GM11168 (cell line): ENCODE measurements around the gene SERTM2.
"Not testable (repeated sequence)": the region's sequence is repeated elsewhere in the genome, so short reads cannot be mapped to it uniquely, and the experiment has no call there.

Source experiments
- in situ Hi-C: fragments of 300-500 bp; cut with MboI; formaldehyde crosslinking; loops from one replicate; pipeline ENCODE4 v1.12.0; 2022; ENCODE audit warnings: low sequenced_read_pairs; ENCODE audit not compliant: unreplicated experiment

The SERTM2 gene

DNA sequence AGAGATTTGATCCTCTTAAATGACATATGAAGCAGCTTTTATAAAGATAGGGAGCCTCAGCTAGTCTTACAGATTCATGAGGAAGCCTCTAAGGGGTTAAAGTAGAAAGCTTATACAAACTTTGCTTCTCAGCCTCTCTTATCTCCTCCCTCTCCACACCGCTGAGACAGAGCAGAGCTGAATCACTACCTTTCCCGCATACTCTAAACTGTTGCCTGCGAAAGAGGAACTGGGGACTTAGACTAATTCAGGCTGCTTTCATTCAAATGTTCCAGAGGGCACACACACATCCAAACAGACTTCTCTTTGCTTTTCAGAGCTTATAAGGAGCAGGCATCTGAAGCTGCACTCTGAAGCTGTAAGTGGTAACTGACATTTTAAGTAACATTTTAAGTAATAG, at the start of gene SERTM2:
TSS of gene SERTM2 (plus strand) at position 169 of the 400 bp plus-strand sequence. CDS start 7,213 bp downstream, outside the sequence.
- in situ Hi-C loops = no loop called here

DNA sequence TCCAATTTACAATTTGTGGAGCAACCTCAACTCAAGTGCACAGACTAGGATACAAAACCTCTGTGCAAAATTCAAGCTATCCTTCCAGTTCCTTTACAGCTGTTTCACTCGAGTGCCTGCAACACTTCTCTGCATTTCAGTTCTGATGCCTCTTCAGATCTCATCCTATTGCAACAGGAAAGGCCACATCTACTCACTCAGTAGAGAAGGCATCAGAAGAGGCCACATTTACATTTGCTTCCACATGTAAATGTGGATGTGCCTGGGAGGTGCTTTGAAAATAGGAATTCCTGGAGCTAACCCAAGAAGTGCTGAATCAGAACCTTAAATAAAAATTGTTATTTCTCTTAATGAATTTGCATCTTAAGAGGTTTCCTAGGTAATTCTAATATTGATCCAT, 45.8 kb upstream of the SERTM2 start:
- in situ Hi-C loops = no loop called here

DNA sequence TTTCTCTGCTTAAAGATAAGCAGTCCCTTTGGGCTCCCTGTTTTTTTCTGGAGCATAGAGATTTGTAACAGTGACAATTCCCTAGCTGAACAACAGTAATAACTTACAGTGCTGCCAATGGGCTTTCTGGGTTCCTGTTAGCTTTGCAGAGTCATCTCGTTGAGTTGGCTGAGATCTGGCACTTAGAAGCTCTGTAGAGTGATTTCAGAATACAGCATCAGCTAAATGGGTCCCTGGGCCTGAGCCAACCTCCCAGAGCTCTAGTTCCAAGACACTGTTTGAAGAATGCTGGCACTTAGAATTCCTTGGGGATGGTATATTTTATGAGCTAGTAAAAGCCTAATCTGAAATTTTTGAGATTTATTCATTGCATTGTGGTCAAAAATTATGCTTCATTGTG, 43.5 kb upstream of the SERTM2 start:
- in situ Hi-C loops = no loop called here

DNA sequence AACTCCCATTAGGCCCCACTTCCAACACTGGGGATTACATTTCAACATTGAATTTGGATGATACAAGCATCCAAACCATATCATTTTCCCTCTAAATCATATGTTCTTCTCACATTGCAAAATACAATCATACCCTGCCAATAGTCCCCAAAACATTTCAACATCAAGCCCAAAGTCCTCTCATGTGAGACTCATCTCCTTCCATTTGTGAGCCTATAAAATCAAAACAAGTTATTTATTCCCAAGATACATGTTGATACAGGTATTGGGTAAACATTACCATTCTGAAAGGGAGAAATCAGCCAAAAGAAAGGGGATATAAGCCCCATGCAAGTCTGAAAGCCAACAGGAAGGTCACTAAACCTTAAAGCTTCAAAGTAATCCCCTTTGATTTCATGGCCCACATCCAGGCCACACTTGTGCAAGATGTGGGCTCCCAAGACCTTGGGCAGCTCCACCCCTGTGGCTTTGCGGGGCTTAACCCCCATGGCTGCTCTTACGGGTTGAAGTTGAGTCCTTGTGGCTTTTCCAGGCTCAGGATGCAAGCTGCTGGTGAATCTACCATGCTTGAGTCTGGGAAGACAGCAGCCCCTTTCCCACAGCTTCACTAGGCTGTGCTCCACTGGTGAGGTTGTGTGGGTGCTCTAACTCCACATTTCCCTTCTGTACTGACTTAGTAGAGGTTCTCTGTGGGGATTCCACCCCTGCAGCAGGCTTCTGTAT, 40.6 kb upstream of the SERTM2 start:
- in situ Hi-C loops = no loop called here

DNA sequence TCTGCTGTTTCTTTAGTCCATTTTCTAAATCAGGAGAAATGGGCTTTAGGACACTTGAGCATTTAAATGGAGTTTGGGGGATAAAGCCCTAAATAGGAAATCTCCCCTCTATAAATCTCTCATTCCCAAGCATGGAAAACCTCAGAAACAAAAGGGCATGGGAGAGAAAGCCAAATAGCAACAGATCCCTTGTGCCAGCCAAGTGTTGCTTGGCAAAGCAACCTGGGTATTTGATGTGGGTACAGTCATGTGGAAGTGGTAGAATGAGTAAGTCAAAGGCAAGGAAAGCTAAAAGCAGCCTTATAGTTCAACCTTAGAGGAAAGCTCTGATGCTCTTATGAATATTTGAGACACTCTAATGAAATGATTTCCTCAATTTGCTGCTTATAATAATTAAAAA, 29.5 kb upstream of the SERTM2 start:
- in situ Hi-C loops = no loop called here

DNA sequence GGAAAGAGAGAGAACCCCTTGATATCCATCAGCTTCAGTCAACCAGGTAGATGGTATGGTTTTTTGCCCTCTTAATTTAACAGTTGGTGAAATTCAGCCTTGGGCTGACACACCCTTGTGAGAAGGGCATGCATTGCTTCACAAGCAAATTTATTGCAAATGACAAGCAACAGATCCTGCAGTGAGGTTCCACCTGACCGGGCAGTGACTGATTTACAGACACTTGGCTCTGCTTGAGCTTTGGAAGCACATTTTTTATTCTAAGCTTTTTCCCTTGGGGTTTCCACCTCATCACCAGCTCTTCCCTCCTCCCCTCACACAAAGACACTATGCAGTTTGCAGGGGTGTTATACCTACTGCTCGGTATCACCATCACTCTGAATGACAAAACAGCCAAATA, 28.3 kb upstream of the SERTM2 start:
- in situ Hi-C loops = no loop called here

DNA sequence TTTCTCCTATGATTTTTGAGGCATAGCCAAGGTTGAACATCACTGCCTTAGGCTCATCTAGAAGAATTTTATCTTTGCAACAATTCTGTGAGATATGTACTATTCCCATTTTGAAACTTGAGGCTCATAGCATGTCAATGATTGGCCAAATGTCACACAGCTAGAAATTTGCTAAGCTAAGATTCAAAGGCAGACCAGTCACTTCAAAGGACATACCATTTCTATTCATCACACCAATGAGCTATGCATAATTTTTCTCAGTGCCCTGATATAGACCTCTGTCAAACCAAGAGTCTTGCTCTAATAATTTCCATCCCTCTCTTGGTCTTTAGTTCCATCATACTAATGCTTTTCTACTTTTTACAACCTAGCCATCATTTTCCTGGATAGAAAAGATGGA, 27.6 kb upstream of the SERTM2 start:
- in situ Hi-C loops = no loop called here

DNA sequence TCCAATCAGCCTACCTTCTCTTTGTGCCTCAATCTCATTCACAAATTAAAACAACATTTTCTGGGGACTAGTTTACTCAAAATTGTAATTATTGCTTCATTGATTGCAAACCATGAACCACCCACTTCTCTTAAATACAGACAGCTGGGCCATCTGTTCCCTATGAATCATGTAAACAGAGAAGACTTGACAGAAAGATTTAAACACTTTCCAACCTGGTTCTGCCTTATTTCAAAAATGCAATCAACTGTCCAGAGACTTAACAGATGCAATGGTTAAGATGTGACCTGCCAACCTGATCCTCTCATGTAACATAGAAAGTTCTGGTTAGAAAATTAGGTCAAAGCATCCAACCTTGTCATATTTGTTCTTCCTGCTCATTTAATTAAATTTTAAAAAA, 20.8 kb upstream of the SERTM2 start:
- in situ Hi-C loops = no loop called here

DNA sequence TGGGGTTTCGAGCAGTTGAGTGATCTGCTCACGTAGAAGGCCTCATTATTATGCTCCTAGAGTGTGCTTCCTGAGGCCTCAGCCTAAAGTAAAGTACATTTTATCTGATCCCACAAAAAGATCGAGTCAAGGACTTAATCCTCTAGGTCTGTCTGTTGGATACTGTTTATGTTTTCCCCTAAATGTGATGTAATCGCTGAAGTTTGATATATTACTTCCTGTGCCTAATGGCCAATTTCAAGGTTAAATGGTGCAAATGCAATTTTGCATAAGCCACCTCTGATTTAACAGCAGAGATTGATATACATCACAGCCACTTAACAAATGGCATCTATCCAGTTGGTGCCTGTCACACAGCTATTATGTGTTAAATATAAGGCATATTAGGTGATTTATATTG, 19.4 kb upstream of the SERTM2 start:
- in situ Hi-C loops = no loop called here

DNA sequence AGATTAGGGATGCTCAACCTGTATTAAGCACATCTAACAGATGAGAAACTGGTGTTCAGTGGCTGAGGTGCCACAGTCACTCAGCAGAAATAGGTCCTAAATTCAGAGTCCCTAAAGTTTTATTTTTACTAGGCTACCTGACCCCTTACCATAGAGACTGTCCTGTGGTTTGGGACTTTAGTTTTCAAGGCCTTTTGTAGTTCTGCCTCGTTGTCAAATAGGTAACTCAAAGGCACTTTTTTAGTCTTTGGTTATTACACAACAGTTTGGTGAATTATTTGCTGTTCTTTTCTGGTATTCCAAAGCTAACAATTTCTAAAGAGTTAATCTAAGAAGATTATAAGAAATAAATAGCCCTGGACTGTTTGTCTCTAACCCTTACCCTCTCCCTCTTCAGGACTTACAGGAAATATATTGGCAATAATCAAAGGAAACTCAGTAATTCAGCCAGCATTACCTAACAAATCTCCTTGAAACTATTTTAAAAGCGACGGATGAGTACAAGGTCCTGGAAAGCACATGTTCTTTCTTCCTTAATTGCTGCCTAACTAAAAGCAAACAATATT, 12.8 kb upstream of the SERTM2 start:
- in situ Hi-C loops = no loop called here

DNA sequence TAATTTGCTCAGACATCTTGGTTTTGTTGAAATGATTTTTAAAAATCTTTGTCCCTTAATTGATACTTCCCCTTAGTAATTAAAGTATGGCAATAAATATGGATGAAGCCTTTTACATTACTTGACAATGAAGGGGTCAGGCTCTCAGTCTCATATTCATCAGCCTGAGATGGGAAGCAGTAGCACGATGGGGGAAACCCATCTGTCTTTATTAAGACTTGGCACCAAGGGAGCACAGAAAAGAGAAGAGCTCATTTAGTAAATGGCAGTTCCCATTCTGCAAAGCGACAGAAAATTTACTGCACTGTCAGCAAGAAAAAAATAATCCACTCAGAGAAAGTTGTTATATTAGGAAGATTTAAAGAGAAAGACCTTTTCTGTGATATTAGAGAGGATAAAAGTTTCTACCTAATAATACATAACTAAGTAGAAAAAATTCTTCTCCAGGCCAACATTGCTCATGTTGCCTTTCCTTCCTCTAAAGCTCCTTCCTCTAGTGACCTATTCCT, 7.9 kb upstream of the SERTM2 start:
- in situ Hi-C loops = no loop called here

DNA sequence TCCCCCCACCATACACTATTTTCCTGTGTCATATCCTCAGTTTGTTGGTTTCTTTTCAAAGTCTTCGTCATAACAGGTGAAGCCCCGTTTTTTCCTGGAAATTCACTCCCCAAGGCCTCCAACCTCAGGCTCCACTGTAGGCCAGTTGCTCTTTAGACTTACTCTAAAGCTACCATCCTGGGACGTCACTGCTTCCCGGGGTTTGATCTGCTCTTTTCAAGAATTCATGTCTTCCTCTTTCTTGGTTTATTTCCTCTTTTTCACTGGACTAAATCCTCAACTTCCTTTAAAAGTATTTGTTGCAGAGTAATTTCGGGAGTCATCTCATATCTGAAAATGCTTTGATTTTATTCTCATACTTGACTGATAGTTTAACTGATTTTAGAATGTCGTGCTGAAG, 6.5 kb upstream of the SERTM2 start:
- in situ Hi-C loops = no loop called here

DNA sequence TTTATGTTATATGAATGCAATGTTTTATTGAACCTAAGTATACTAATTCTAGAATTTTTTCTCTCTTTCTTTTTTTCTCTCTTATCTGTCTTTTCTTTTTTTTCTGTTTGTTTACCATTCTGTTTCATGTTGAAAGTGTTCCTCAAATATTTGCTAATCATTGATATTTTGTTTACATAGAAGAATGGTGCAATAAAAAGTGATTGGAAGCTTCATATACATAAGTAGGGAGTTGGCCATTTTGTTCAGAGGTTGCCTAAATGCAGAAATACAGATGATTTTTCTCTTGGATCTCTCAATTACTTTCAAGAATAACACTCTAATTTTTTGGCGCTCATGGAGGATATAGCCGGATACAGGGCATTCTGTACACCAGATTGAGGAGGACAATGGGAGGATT, 5.7 kb upstream of the SERTM2 start:
- in situ Hi-C loops = no loop called here

DNA sequence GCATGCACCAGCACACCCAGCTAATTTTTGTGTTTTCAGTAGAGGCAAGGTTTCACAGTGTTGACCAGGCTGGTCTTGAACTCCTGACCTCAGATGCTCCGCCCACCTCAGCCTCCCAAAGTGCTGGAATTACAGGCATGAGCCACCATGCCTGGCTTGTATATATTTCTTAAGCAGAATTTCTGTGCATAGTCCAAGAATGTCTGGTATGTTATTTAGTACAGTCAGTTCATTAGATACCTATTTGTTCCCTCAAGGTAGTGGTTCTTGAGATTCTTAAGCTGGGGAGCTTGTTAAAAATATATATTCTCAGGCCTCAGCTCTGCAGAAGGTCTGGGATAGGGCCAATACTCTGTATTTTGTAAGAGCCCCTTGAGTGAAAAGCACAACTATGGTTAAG, 4.6 kb upstream of the SERTM2 start:
- in situ Hi-C loops = no loop called here

DNA sequence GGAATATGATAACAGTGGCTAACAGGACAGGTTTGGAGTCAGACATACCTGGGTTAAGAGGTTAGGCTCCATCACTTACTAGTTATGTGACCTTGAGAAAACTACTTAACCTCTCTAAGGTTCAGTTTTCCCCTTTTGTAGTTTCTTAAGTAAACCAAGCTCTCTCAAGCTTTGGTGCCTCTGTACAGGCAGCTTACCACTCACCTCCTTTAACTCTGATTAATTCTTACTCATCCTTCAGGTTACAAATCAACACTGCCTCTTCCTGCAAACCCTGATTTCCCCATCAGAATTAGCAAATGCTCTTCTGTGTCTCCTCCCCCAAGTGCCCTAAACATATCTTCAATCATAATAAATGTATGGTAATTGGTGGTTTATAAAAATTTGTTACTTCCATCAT, 3.5 kb upstream of the SERTM2 start:
- in situ Hi-C loops = no loop called here

DNA sequence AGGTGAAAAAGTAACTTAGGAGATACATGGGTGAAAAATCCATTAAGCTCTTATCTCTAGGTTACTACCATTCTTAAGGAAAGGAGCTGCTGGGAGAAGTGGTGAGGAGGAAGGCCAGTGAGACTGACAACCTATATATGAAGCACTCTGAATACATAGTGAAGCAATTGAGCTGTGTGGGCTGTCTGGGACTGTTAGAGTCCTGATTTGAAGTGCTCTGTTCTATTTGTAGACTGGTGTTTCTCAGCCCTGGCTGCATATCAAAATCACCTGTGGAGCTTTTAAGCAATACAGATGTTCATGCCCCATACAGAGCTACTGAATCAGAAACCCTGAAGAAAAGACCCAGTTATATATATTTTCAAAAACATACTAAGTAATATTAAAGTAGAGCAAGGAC, 3.9 kb downstream of the SERTM2 start:
- in situ Hi-C loops = no loop called here

DNA sequence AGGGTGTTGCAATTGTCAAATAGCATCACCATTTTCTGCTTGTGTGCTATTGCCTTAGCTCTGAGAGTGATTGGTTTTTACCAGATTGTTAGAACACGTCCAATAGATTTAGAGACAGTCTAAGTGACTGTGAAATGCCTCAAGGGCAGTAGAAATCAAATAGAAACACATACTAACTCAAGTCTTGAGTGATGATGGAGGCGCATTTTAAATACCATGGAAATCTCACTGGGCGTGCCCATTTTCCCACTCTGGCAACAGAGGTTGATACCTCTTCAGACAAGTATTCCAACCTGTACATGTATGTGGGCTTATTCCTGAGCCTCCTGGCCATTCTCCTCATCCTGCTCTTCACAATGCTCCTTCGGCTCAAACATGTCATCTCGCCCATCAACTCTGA, 7.2 kb downstream of the SERTM2 start:
- in situ Hi-C loops = no loop called here

DNA sequence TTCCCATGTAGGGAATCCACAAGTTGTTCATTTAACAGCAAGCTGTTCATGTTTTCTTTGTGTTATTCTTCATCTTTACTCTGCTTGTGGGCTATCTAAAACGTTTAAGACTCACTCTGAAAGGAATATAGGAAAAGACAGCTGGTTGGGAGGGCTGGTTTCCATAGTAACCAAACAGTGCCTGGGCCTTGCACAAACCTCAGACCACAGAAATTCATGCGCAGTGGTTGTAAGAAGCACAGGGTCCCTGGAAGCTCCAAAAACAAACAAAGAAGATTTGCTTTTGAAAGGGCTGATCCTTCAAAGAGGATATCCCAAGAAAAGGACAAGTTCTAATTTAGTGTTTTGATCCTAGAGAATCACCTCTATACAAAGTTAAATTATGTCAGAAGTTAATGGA, 7.8 kb downstream of the SERTM2 start:
- in situ Hi-C loops = no loop called here

DNA sequence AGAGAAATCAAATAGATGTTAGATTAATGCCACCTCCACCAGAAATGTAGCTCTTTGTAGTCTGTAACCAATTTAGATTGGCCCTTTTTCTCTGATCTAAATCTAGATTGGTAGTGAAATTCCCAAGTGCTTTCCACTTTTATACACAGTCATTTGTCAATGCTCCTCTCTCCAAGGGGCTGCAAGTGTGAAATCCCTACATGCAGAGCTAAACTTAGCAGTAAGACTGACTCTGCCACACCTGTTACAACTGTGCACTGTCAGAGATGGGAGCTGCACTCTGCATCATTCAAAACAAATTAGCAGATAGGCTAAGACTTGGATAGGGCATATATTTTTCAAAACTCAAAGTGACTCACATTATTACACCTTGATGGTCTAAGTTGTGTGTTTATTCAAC, 9.1 kb downstream of the SERTM2 start:
- in situ Hi-C loops = no loop called here

DNA sequence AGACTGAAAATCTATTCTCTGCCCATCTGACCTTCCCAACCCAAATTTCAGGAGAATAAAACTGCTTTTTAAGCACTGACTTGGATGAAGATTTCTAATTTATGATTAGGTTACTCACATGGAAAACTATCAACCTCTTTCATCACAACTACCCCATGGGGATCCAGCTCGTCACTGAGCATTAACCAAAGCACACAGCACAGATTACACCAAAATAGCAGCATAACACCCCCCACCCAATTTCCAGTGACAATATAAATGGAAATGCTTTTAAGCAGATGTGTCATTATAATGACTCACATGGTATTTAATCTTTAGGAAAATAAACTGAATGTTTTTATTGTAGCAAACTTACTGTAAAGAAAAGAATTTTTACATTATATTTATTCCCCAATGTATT, 9.7 kb downstream of the SERTM2 start:
- in situ Hi-C loops = no loop called here

DNA sequence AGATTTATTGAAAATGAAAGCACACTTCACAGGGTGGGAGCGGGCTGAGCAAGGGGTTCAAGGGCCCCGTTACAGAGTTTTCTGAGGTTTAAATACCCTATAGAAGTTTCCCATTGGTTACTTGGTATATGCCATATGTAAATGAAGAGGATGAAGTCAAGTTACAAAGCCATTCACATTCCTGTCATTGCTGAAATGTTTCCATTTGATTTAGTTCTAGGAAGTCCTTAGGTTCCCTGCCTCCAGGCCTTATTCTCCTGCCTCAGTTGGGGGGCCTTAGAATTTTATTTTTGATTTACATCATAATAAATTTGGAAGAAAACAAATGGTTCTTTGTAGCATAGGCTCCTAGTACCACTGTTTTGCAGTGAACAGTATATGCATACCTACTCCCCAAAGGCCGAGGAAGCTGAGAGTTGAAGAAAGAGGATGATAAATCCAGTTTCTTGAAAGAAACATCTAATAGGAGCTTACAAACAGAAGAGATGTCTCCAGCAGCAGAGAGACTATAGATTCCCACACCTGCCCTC, 31.8 kb downstream of the SERTM2 start:
- in situ Hi-C loops = no loop called here

DNA sequence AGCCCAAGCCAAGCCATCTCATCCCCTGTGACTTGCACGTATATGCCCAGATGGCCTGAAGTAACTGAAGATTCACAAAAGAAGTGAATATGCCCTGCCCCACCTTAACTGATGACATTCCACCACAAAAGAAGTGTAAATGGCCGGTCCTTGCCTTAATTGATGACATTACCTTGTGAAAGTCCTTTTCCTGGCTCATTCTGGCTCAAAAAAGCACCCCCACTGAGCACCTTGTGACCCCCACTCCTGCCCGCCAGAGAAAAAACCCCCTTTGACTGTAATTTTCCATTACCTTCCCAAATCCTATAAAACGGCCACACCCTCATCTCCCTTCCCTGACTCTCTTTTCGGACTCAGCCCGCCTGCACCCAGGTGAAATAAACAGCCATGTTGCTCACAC, 37.8 kb downstream of the SERTM2 start:
- in situ Hi-C loops = not testable (repeated sequence)
